Measurements from ENCODE around the gene SLC22A15.
"Not testable (repeated sequence)": the region's sequence is repeated elsewhere in the genome, so short reads cannot be mapped to it uniquely, and the experiment has no call there.

Gene SLC22A15

DNA sequence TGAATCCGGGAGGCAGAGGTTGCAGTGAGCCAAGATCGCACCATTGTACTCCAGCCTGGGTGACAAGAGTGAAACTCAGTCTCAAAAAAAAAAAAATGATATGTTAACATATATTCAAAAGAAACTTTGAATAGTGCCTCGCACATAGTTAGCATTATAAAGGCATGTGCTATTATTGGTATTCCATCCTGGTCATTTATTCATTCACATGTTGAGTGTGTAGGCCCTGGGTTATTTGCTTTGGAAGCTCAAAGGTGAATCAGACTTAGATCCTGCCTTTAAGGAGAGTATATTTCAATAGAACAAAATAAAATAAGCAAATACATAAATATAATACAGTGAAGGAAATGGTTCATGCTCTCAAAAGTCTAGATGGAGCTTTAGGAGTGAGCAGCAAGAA is 13.4 kb downstream of the SLC22A15 start:
- no peaks in the 10 kb centered on the region for H3K36me3 ChIP-seq (ENCODE audit: insufficient read depth)
- no peaks in the 10 kb centered on the region for H3K4me1 ChIP-seq (ENCODE audit: low read depth, poor library complexity, severe bottlenecking)
- H3K4me3 ChIP-seq (IDR thresholded peaks at IDR 0.05; ENCODE audit: insufficient read depth, low read depth, low read length), result no peak overlapping the region
- H3K27me3 ChIP-seq (ENCODE audit: insufficient read depth, low read depth), result no peaks in the 10 kb centered on the region
- TF ChIP-seq CTCF (conservative IDR thresholded peaks at IDR 0.05; ENCODE audit: low read depth, low read length), result no peak
- no peak overlapping the region for H3K4me2 ChIP-seq
- H3K79me2 ChIP-seq (ENCODE audit: insufficient read depth, low read depth), result no peaks in the 10 kb centered on the region
- H2AFZ ChIP-seq (ENCODE audit: low read depth), result no peak overlapping the region
- no peak overlapping the region for H3K9ac ChIP-seq
- no peak overlapping the region for H3K27ac ChIP-seq
- no peaks in the 10 kb centered on the region for H4K20me1 ChIP-seq (ENCODE audit: insufficient read depth)

DNA sequence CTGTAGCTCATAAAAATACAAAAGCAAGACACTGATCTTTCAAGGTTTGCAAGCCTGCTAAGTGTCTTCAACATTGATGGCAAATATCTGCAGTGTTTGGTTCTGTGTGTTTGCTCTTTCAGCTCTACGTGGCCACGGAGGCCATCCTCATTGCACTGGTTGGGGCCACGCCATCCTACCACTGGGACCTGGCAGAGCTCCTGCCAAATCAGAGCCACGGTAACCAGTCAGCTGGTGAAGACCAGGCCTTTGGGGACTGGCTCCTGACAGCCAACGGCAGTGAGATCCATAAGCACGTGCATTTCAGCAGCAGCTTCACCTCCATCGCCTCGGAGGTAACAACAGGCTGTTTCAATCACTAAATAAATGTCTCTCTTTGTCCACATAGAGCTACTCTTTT is 15.6 kb downstream of the SLC22A15 start:
- Histone ChIP-seq H3K79me2 (ENCODE audit: insufficient read depth, low read depth) (no peaks in the 10 kb centered on the region), H3K9ac (no peak overlapping the region), H3K4me1 (ENCODE audit: low read depth, poor library complexity, severe bottlenecking) (no peaks in the 10 kb centered on the region), H4K20me1 (ENCODE audit: insufficient read depth) (no peaks in the 10 kb centered on the region), H2AFZ (ENCODE audit: low read depth) (no peak overlapping the region), H3K27ac (no peak overlapping the region), H3K27me3 (ENCODE audit: insufficient read depth, low read depth) (no peaks in the 10 kb centered on the region), H3K4me2 (no peak overlapping the region), H3K36me3 (ENCODE audit: insufficient read depth) (no peaks in the 10 kb centered on the region), H3K4me3 (IDR thresholded peaks at IDR 0.05; ENCODE audit: insufficient read depth, low read depth, low read length) (no peak overlapping the region)
- no peak for TF ChIP-seq CTCF (conservative IDR thresholded peaks at IDR 0.05; ENCODE audit: low read depth, low read length)

DNA sequence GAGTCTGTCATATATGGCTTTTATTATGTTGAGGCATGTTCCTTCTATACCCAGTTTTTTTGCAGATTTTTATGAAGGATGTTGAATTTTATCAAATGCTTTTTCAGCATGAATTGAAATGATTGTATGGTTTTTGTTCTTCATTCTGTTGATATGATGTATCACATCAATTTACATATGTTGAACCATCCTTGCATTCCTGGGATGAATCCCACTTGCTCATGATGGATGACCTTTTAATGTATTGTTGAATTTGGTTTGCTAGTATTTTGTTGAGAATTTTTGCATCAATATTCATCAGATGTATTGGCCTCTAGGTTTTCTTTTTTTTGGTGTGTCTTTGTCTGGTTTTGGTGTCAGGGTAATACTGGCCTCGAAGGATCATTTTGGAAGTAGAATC is 21.6 kb downstream of the SLC22A15 start:
- not testable (repeated sequence) for H3K4me3 ChIP-seq (IDR thresholded peaks at IDR 0.05; ENCODE audit: insufficient read depth, low read depth, low read length); H3K9ac ChIP-seq; H3K79me2 ChIP-seq (ENCODE audit: insufficient read depth, low read depth); H3K4me2 ChIP-seq; H4K20me1 ChIP-seq (ENCODE audit: insufficient read depth); H3K4me1 ChIP-seq (ENCODE audit: low read depth, poor library complexity, severe bottlenecking); H2AFZ ChIP-seq (ENCODE audit: low read depth); H3K27me3 ChIP-seq (ENCODE audit: insufficient read depth, low read depth); H3K27ac ChIP-seq; H3K36me3 ChIP-seq (ENCODE audit: insufficient read depth)

GRCh38 chr1:116001739-116002487 is 25.6 kb downstream of the SLC22A15 start:
- H3K4me1 ChIP-seq (ENCODE audit: low read depth, poor library complexity, severe bottlenecking), result peaks cover 2% of the 10 kb centered on the region
- H3K27ac ChIP-seq, result no peak overlapping the region
- H3K4me3 ChIP-seq (IDR thresholded peaks at IDR 0.05; ENCODE audit: insufficient read depth, low read depth, low read length), result no peak overlapping the region
- no peaks in the 10 kb centered on the region for H3K36me3 ChIP-seq (ENCODE audit: insufficient read depth)
- no peaks in the 10 kb centered on the region for H3K27me3 ChIP-seq (ENCODE audit: insufficient read depth, low read depth)
- H4K20me1 ChIP-seq (ENCODE audit: insufficient read depth), result no peaks in the 10 kb centered on the region
- TF ChIP-seq CTCF (conservative IDR thresholded peaks at IDR 0.05; ENCODE audit: low read depth, low read length), result no peak
- no peak overlapping the region for H3K4me2 ChIP-seq
- H3K79me2 ChIP-seq (ENCODE audit: insufficient read depth, low read depth), result no peaks in the 10 kb centered on the region
- no peak overlapping the region for H3K9ac ChIP-seq
- no peak overlapping the region for H2AFZ ChIP-seq (ENCODE audit: low read depth)

- no peak overlapping the region for H3K4me3 ChIP-seq (IDR thresholded peaks at IDR 0.05; ENCODE audit: insufficient read depth, low read depth, low read length)
- no peak overlapping the region for H3K9ac ChIP-seq
- H4K20me1 ChIP-seq (ENCODE audit: insufficient read depth), result no peaks in the 10 kb centered on the region
- no peak overlapping the region for H2AFZ ChIP-seq (ENCODE audit: low read depth)
- H3K27me3 ChIP-seq (ENCODE audit: insufficient read depth, low read depth), result no peaks in the 10 kb centered on the region
- H3K79me2 ChIP-seq (ENCODE audit: insufficient read depth, low read depth), result no peaks in the 10 kb centered on the region
- TF ChIP-seq CTCF (conservative IDR thresholded peaks at IDR 0.05; ENCODE audit: low read depth, low read length), result no peak
- peaks cover 5% of the 10 kb centered on the region for H3K4me1 ChIP-seq (ENCODE audit: low read depth, poor library complexity, severe bottlenecking)
- H3K27ac ChIP-seq, result no peak overlapping the region
- no peaks in the 10 kb centered on the region for H3K36me3 ChIP-seq (ENCODE audit: insufficient read depth)
- no peak overlapping the region for H3K4me2 ChIP-seq
Observed at GRCh38 chr1:116002781-116003420, 26.6 kb downstream of the SLC22A15 start.

All from KMS-11 (cell line).